Psoas muscle (tissue), 8 donors: ENCODE results near the gene CEP72. TPM values are rescaled to one million over a fixed set of nuclear protein-coding genes. Genes with fewer than 3 reads are reported as not detected.

Source experiments
- ATAC-seq, 4 donors: fragments of 200-7000 bp; cut with Tn5 transposase; one replicate each; pipeline ENCODE4 v1.9.1; 2020; ENCODE audit warnings: moderate library complexity in 3 of 4, mild to moderate bottlenecking in 2 of 4
- DNase-seq, 2 donors: peaks; one replicate each; pipeline ENCODE4 v3.0.0-alpha.2; 2020
- H3K27ac ChIP-seq: fragments of 200-600 bp; one replicate; pipeline ENCODE4 v1.8.0; 2022
- H3K27me3 ChIP-seq, 3 donors: fragments of 200-600 bp in 1 of 3; one replicate each; pipeline versions ENCODE4 v1.6.1 to v1.8.0; 2013 to 2022; ENCODE audit warnings: low read length in 2 of 3, mild to moderate bottlenecking in 2 of 3, moderate library complexity in 1 of 3; ENCODE audit not compliant: insufficient read depth in 3 of 3
- H3K36me3 ChIP-seq, 2 donors: fragments of 200-600 bp in 1 of 2; one replicate each; pipeline versions ENCODE4 v1.6.1 to v1.8.0; 2013 to 2022; ENCODE audit warnings: low read depth in 1 of 2, mild to moderate bottlenecking in 1 of 2, moderate library complexity in 1 of 2; ENCODE audit not compliant: insufficient read depth in 1 of 2
- H3K4me1 ChIP-seq: fragments of 200-600 bp; one replicate; pipeline ENCODE4 v1.8.0; 2022
- H3K4me3 ChIP-seq: fragments of 200-600 bp; one replicate; pipeline ENCODE4 v1.8.0; 2022; ENCODE audit warnings: mild to moderate bottlenecking
- H3K9me3 ChIP-seq: fragments of 200-600 bp; one replicate; pipeline ENCODE4 v1.8.0; 2022
- WGBS, 3 donors: extraction: QIAGEN DNeasy Blood & Tissue Kit; methylation state at CpG; one replicate each; pipeline versions ENCODE4 v1.1.6 to v1.1.7; 2013; 5-methylcytosine and 5-hydroxymethylcytosine counted together
- intact Hi-C, 2 donors: fragments of 100-400 bp; cut with DNase I; formaldehyde crosslinking; loops; one replicate each; pipeline versions ENCODE4 v1.11.0 to v1.14.2; 2022
- long read RNA-seq, 2 donors: library from polyadenylated mRNA; unstranded; transcript quantifications; one replicate each; pipeline ENCODE4 v2.0.0, GENCODE V29; 2021
- polyA plus RNA-seq, 3 donors: library from polyadenylated mRNA; stranded (reverse); fragments of 200-250 nt; gene quantifications; one replicate each; pipeline ENCODE4 v1.2.3, GENCODE V29; 2013
- total RNA-seq, 4 donors: library from RNA; stranded (reverse); fragmentation: NEBNext Ultra II Directional in 2 of 4; extraction: Animal tissue kit (Norgen Biotek cat#: 25700) in 2 of 4; gene quantifications; one replicate each; pipeline versions ENCODE4 v1.2.1 to v1.2.4, GENCODE V29; 2021 to 2023
- TF ChIP-seq, protein P1 (sequence below): fragments of 200-600 bp; IDR thresholded peaks from one replicate; pipeline ENCODE4 v1.8.0; 2022; ENCODE audit warnings: antibody characterized with exemption
- donor health status: healthy with polysubstance abuse.
- donor health status: DM: no; HTN: no; CAD: no; lungs with moderate emphysema.
- donor health status: Bipolar disorder and iron deficiency.
- donor health status: healthy.
- donor health status: DM: yes; HTN: yes; CAD: no.
- donor health status: DM: no; HTN: no; CAD: no.
- donor health status: DM: no; HTN: no; CAD: no.
- donor health status: DM: yes; HTN: yes; CAD: no.

Gene CEP72, protein sequence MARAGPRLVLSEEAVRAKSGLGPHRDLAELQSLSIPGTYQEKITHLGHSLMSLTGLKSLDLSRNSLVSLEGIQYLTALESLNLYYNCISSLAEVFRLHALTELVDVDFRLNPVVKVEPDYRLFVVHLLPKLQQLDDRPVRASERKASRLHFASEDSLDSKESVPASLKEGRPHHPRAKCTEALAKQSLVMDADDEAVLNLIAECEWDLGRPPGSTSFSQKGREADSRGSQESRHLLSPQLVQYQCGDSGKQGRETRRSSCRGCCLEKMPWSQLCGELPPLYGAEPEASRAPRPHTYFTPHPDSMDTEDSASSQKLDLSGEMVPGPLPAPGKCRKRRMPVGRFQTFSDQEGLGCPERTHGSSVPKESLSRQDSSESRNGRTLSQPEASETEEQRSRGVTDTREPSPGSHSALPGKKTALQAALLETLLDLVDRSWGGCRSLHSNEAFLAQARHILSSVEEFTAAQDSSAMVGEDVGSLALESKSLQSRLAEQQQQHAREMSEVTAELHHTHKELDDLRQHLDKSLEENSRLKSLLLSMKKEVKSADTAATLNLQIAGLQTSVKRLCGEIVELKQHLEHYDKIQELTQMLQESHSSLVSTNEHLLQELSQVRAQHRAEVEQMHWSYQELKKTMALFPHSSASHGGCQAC
- total RNA-seq (1 to 10 TPM in 2 of 4 donors, under 1 TPM in 2; 0.48 to 2.4 (median 1.1) TPM), polyA plus RNA-seq (1 to 10 TPM in 1 of 3 donors, under 1 TPM in 2; 0.43 to 1.5 (median 0.68) TPM)
- long read RNA-seq, donor 1, partial matches to known transcripts, result 0 of 1 reads
- long read RNA-seq, donor 1, other reads (novel, unspliced or antisense), result 0 of 1 reads
- long read RNA-seq, donor 2, partial matches to known transcripts, result 0 of 2 reads
- long read RNA-seq, donor 2, other reads (novel, unspliced or antisense), result 2 of 2 reads

DNA sequence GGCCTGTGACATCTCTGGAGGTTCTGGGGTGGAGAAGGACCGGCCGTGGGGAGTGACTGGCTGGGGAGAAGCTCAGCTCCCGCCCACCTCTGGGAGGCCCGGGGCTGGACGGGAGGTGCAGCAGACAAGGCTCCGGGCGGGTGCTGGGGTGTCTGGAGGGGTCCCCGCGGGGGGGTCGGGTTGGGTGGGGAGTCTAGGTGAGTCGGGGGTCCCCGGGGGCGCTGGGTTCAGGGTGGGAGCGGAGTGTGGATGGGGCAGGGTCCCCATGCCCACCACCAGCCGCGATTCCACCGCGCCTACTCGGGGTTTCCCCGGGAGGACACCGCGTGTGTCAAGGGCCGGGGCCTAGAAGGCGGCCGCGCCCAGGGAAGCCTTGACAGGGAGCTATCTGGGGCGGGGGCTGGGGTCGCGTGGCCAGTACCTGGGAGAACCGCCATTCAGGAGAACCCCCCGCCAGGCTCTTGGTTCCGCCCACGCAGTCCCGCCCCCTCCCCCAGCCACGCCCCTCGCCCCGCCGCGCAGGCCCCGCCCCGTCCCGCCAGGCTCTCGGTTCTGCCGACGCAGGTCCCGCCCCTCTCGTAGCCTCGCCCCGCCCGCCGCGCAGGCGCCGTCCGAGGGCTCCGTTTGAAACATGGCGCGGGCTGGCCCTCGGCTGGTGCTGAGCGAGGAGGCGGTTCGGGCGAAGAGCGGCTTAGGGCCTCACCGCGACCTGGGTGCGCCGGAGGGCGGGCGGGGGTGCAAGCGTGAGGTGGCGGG, at the start of gene CEP72:
TSS of gene CEP72 (plus strand) at position 610 of the 756 bp plus-strand sequence. CDS start at position 632, 22 bp downstream.
- peak; percentile 98 to 100 (median 99) for ATAC-seq
- H3K27ac ChIP-seq, result no peak within 1 kb of the TSS
- TF ChIP-seq, protein P1, sequence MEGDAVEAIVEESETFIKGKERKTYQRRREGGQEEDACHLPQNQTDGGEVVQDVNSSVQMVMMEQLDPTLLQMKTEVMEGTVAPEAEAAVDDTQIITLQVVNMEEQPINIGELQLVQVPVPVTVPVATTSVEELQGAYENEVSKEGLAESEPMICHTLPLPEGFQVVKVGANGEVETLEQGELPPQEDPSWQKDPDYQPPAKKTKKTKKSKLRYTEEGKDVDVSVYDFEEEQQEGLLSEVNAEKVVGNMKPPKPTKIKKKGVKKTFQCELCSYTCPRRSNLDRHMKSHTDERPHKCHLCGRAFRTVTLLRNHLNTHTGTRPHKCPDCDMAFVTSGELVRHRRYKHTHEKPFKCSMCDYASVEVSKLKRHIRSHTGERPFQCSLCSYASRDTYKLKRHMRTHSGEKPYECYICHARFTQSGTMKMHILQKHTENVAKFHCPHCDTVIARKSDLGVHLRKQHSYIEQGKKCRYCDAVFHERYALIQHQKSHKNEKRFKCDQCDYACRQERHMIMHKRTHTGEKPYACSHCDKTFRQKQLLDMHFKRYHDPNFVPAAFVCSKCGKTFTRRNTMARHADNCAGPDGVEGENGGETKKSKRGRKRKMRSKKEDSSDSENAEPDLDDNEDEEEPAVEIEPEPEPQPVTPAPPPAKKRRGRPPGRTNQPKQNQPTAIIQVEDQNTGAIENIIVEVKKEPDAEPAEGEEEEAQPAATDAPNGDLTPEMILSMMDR, result no peak
- no peaks in the 10 kb centered on the region for H3K4me1 ChIP-seq
- intact Hi-C loops, result loop anchor here (10.0 kb wide), 1 partner anchor 137 kb away; no protein-coding TSS in a partner anchor
- H3K9me3 ChIP-seq, result no peaks in the 10 kb centered on the region
- no peaks in the 10 kb centered on the region for H3K36me3 ChIP-seq
- peak; percentile 93 to 96 for DNase-seq
- H3K4me3 ChIP-seq, result peak within 1 kb of the TSS; percentile 89
- peaks cover 0 to 2% (median 0%) of the 10 kb centered on the region in 3 donors for H3K27me3 ChIP-seq
- 0% methylated on average over 32 to 72 of the region's 72 CpGs for WGBS, 3 donors

DNA sequence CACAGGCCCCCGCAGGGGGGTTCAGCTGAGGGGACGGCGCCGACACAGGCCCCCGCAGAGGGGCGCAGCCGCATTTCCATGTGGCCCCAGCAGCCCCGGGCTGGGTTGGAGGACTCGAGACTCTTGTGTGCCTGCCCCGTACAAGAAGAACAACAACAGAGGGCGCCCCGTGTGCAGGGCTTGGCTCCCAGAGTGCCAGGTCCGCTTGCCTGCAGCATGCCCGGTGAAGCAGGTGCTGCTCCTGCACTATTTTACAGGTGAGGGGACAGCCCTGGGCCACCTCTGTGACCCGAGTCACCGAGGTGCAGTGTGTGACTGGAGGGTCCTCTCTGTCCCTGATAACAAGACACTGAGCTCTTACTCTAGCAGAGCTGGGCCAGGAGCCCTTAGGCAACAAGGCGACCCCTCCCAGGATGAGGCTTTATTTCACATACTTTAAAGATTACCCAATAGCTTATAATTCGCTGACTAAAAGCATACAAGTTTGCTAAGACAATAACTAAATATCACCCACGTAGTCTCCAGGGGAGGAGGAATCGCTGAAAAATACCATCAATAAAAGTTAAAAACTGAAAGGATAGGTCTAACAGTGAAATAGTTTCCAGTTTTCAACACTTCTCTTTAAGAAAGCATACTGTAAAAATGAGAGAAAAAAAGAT, 46.2 kb upstream of the CEP72 start:
- intact Hi-C loops, result no loop called here
- H3K4me1 ChIP-seq, result no peaks in the 10 kb centered on the region
- 30 to 38% (median 32%) methylated on average over 15 to 20 of the region's 20 CpGs for WGBS, 3 donors
- ATAC-seq (no peak), DNase-seq (no peak)
- H3K27me3 ChIP-seq, result peaks cover 0 to 46% (median 13%) of the 10 kb centered on the region in 3 donors
- TF ChIP-seq, protein P1, result no peak
- no peak overlapping the region for H3K27ac ChIP-seq
- no peaks in the 10 kb centered on the region for H3K36me3 ChIP-seq
- H3K4me3 ChIP-seq, result no peak overlapping the region
- H3K9me3 ChIP-seq, result no peaks in the 10 kb centered on the region

DNA sequence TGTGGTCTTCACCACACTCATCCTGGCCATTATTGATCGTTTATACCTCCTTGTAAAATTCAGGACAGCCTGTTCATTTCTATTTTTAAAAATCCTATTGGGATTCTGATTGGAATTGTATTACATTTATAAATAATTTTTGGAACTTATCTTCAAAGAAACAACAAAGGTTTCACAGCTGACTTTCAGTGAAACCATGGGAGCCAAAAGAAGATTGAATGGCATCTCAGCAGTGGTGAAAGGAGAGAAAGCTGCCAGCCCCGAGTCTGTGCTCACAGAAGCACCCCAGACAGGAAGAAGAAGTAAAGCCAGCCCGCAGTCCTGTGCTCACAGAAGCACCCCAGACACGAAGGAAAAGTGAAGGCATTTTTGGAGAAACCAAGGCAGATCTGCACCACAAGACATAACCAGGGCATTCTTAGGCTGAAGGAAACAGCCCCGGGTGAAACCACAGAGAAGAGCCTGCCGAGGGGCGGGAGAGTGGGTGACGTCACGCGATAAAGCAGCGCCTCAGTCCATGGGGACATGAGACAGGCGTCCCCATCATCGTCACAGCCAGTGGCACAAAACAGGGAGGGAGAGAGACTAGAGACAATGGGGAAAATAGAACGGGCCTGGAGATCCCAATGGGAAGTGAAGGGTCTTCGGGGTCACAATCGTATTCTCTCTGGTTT, 45.4 kb upstream of the CEP72 start:
- Histone ChIP-seq H3K4me1 (no peaks in the 10 kb centered on the region), H3K27ac (no peak overlapping the region), H3K36me3 (no peaks in the 10 kb centered on the region), H3K4me3 (no peak overlapping the region), H3K27me3 (peaks cover 0 to 46% (median 15%) of the 10 kb centered on the region in 3 donors), H3K9me3 (no peaks in the 10 kb centered on the region)
- TF ChIP-seq, protein P1, result no peak
- ATAC-seq (no peak), DNase-seq (no peak)
- intact Hi-C loops, result no loop called here
- 81 to 83% (median 82%) methylated on average over 16 of the region's 16 CpGs for WGBS, 3 donors

DNA sequence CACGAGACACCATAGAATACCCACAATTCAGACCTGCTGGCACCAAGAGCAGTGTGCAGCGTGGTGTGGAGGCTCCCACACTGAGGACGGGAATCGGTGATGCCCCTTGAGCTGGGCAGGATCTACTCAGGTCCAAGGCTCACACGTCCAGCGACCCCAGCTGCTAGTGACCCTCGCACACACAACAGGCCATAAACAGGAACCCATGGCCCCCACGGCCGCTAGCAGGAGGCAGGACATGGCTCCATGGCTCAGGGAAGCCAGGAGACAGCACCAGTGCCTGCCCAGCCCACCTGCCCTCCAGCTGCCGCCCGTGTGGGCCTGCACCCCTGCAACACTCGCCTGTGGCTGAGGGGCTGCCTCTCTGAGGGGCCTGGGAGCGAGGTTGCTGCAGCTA, 44.5 kb upstream of the CEP72 start:
- intact Hi-C loops, result no loop called here
- Histone ChIP-seq H3K4me1 (no peaks in the 10 kb centered on the region), H3K4me3 (no peak overlapping the region), H3K36me3 (no peaks in the 10 kb centered on the region), H3K27me3 (peaks cover 0 to 51% (median 17%) of the 10 kb centered on the region in 3 donors), H3K27ac (no peak overlapping the region), H3K9me3 (no peaks in the 10 kb centered on the region)
- ATAC-seq (no peak), DNase-seq (no peak)
- TF ChIP-seq, protein P1, result no peak
- WGBS, 3 donors, result 68 to 74% (median 70%) methylated on average over 13 of the region's 13 CpGs
